ENCODE data around the gene LRMDA. TPM values are rescaled to one million over a fixed set of nuclear protein-coding genes. Genes with fewer than 3 reads are reported as not detected.

Gene LRMDA
- total and polyA plus RNA-seq, 2 donors (not counting 1 experiment from before 2014, with no cell fraction given), result 0.12 TPM; not detected in 1

DNA sequence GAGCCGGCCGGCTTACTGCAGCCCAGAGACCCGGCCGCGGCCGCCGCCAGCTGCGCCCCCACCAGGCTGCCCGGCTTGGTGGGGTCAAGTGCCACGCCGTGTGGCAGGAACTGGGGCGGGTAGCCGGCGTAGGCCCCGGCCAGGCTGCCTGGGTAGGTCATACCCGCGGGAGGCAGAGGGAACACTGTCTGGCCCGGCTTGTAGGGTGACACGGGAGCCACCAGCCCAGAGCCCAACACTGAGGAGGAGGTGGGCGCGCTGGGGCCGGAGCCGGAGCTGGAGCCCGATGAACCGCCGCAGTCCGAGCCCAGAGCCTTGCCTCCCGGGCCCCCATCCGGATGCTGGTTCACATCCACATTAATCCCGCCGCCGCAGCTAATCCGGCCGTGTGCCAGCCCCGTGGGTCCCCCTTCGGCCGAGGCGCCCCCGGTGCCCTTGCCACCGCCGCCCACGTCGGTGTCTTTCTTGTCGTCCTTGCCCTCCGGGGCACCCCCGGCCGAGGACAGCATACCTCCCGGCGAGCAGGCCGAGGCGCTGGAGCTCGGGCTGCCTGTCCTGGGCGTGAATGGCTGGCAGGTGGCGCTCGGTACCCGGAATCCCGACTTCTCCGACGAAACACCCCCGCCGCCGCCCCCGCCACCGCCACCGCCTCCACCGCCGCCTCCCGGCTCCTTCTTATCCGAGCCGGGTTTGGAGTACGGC is 31.8 kb upstream of the LRMDA start:
- intact Hi-C loops (cut with micrococcal nuclease), result no loop called here
- Histone ChIP-seq H3K4me2 (replicated peaks; ENCODE audit: low read depth, low read length, poor library complexity, severe bottlenecking) (peak overlapping the region; percentile 95), H3K9ac (ENCODE audit: low read length) (peak overlapping the region; percentile 69), H3K36me3 (replicated peaks in 1 of 2; ENCODE audit: control extremely low read depth in 1 of 2, control insufficient read depth in 1 of 2, extremely low read depth in 1 of 2, insufficient read depth in 2 of 2, low read length in 1 of 2) (no peaks in the 10 kb centered on the region), H3K27ac (ENCODE audit: low read length in 2 of 2) (no peak overlapping the region), H3K79me2 (ENCODE audit: control insufficient read depth, insufficient read depth, low read length) (no peaks in the 10 kb centered on the region), H3K4me3 (ENCODE audit: control extremely low read depth in 1 of 5, extremely low read depth in 1 of 5, insufficient read depth in 1 of 5, low read depth in 2 of 5, low read length in 4 of 5) (peak overlapping the region in 4 of 5 experiments; percentile 31 to 67 (median 60)), H4K20me1 (ENCODE audit: control insufficient read depth, insufficient read depth, low read length, poor library complexity, severe bottlenecking) (no peaks in the 10 kb centered on the region), H3K4me1 (ENCODE audit: control insufficient read depth in 2 of 2, insufficient read depth in 2 of 2, low read length in 2 of 2) (peaks cover 49 to 54% of the 10 kb centered on the region in 2 donors), H3K27me3 (replicated peaks in 1 of 4; ENCODE audit: control extremely low read depth in 1 of 4, control insufficient read depth in 3 of 4, insufficient read depth in 4 of 4, low read length in 3 of 4) (peaks cover 0 to 80% (median 38%) of the 10 kb centered on the region in 4 experiments), H2AFZ (ENCODE audit: insufficient read depth, low read depth, low read length, poor library complexity, severe bottlenecking) (peak overlapping the region; percentile 83), H3K9me3 (ENCODE audit: control extremely low read depth in 1 of 3, control insufficient read depth in 2 of 3, insufficient read depth in 1 of 3, low read length in 2 of 3) (peaks cover 0 to 53% (median 0%) of the 10 kb centered on the region in 3 donors)
- no peak for TF ChIP-seq EZH2 (IDR thresholded peaks at IDR 0.05; ENCODE audit: borderline replicate concordance, insufficient read depth, low read depth, low read length, poor library complexity, severe bottlenecking)
- TF ChIP-seq CTCF (IDR thresholded peaks at IDR 0.05), result no peak
- DNase-seq, result peak; percentile 53
- H3K4me1 Mint-ChIP-seq, result peaks cover 39% of the 10 kb centered on the region
- 34% methylated on average over 68 of the region's 71 CpGs for WGBS (ENCODE audit: insufficient coverage)
- H3K4me3 Mint-ChIP-seq, result peak overlapping the region; percentile 83
- H3K27me3 Mint-ChIP-seq, result peaks cover 44% of the 10 kb centered on the region
- H3K27ac Mint-ChIP-seq, result no peak overlapping the region
- CTCF ChIA-PET, result no interaction called here
- ATAC-seq (ENCODE audit: low read depth), result no peak
- POLR2A ChIA-PET, result no interaction called here
- no peaks in the 10 kb centered on the region for H3K9me3 Mint-ChIP-seq (ENCODE audit: insufficient read depth)

GRCh38 chr10:75400163-75400770 is 31.2 kb upstream of the LRMDA start:
- peak overlapping the region; percentile 83 for H2AFZ ChIP-seq (ENCODE audit: insufficient read depth, low read depth, low read length, poor library complexity, severe bottlenecking)
- no peak for TF ChIP-seq EZH2 (IDR thresholded peaks at IDR 0.05; ENCODE audit: borderline replicate concordance, insufficient read depth, low read depth, low read length, poor library complexity, severe bottlenecking)
- no peak for TF ChIP-seq CTCF (IDR thresholded peaks at IDR 0.05)
- H3K9me3 ChIP-seq (ENCODE audit: control extremely low read depth in 1 of 3, control insufficient read depth in 2 of 3, insufficient read depth in 1 of 3, low read length in 2 of 3), result peaks cover 0 to 60% (median 0%) of the 10 kb centered on the region in 3 donors
- no peak overlapping the region for H3K27ac Mint-ChIP-seq
- ATAC-seq (ENCODE audit: low read depth) (no peak), DNase-seq (no peak)
- intact Hi-C loops (cut with micrococcal nuclease), result no loop called here
- H3K36me3 ChIP-seq (replicated peaks in 1 of 2; ENCODE audit: control extremely low read depth in 1 of 2, control insufficient read depth in 1 of 2, extremely low read depth in 1 of 2, insufficient read depth in 2 of 2, low read length in 1 of 2), result no peaks in the 10 kb centered on the region
- WGBS (ENCODE audit: insufficient coverage), result under 1% methylated on average over 36 of the region's 39 CpGs
- peak overlapping the region; percentile 31 to 67 (median 59) for H3K4me3 ChIP-seq (ENCODE audit: control extremely low read depth in 1 of 5, extremely low read depth in 1 of 5, insufficient read depth in 1 of 5, low read depth in 2 of 5, low read length in 4 of 5)
- peak overlapping the region; percentile 69 for H3K9ac ChIP-seq (ENCODE audit: low read length)
- H3K27me3 ChIP-seq (replicated peaks in 1 of 4; ENCODE audit: control extremely low read depth in 1 of 4, control insufficient read depth in 3 of 4, insufficient read depth in 4 of 4, low read length in 3 of 4), result peaks cover 0 to 79% (median 35%) of the 10 kb centered on the region in 4 experiments
- peak overlapping the region; percentile 83 for H3K4me3 Mint-ChIP-seq
- H3K4me2 ChIP-seq (replicated peaks; ENCODE audit: low read depth, low read length, poor library complexity, severe bottlenecking), result peak overlapping the region; percentile 95
- CTCF ChIA-PET, result no interaction called here
- POLR2A ChIA-PET, result no interaction called here
- H3K9me3 Mint-ChIP-seq (ENCODE audit: insufficient read depth), result no peaks in the 10 kb centered on the region
- peaks cover 43% of the 10 kb centered on the region for H3K27me3 Mint-ChIP-seq
- no peaks in the 10 kb centered on the region for H3K79me2 ChIP-seq (ENCODE audit: control insufficient read depth, insufficient read depth, low read length)
- no peak overlapping the region for H3K27ac ChIP-seq (ENCODE audit: low read length in 2 of 2)
- peaks cover 34% of the 10 kb centered on the region for H3K4me1 Mint-ChIP-seq
- peaks cover 49 to 50% of the 10 kb centered on the region in 2 donors for H3K4me1 ChIP-seq (ENCODE audit: control insufficient read depth in 2 of 2, insufficient read depth in 2 of 2, low read length in 2 of 2)
- no peaks in the 10 kb centered on the region for H4K20me1 ChIP-seq (ENCODE audit: control insufficient read depth, insufficient read depth, low read length, poor library complexity, severe bottlenecking)
